HG03460 (cell line): Measurements from ENCODE around the gene DPPA4.

ENCODE experiments used
- ATAC-seq: cut with Tn5 transposase; IDR thresholded peaks from one replicate; pipeline ENCODE4 v1.9.1; 2021; ENCODE audit not compliant: unreplicated experiment

DPPA4 gene

DNA sequence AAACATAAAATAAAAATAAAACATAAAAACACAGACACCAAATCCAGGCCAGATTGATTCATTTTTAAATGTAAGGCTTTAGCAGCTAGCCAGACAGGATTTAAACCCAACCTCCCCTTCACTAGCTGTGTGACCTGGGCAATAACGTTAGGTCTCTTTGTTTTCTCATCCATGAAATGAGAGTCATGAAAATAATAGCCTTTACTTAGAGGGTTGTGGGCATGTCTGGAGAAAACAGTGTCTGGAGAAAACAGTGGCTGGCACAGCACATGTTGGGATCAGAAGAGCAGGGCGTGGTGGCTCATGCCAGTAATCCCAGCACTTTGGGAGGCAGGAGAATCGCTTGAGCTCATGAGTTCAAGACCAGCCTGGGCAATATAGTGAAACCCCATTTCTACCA is 1.9 kb upstream of the DPPA4 start:
- no peak for ATAC-seq

- ATAC-seq, result no peak
Observed at GRCh38 chr3:109338322-109338721, 976 bp upstream of the DPPA4 start.

DNA sequence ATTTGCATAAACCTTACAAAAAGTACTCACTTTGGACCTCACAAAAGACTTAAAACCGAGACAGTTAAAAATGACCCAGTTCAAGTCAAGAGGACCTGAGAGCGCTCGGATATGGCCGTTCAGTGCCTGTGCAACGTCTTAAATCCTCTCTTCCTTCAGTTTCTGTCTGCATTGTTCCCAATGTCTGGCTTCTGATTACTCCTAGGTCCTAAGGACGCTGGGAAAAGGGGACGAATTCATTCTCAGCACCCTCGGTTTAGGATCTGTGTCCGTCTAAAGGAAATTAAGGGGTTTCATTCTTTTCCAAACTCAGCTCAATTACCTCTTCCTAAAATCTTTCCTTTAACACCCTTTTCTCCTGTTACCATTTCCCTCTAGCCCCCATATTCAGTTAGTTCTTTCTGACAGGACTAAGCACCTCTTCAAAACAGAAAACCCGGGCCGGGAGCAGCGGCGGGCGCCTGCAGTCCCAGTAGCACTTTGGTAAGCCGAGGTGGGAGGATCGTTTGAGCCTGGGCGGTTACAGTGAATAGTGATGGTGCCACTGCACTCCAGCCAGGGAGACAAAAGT is 970 bp downstream of the DPPA4 start:
- ATAC-seq, result no peak

- no peak for ATAC-seq
Observed at GRCh38 chr3:109334572-109334971, 2.8 kb downstream of the DPPA4 start.

GRCh38 chr3:109331692-109332091 is 5.7 kb downstream of the DPPA4 start:
- ATAC-seq, result no peak

- ATAC-seq, result no peak
Observed at GRCh38 chr3:109330405-109330804, 6.9 kb downstream of the DPPA4 start.

GRCh38 chr3:109328202-109328601 is 9.1 kb downstream of the DPPA4 start:
- ATAC-seq, result no peak

- ATAC-seq, result no peak
Observed at GRCh38 chr3:109325657-109326056, 11.7 kb downstream of the DPPA4 start.

GRCh38 chr3:109325109-109325508 is 12.2 kb downstream of the DPPA4 start:
- ATAC-seq, result no peak

DNA sequence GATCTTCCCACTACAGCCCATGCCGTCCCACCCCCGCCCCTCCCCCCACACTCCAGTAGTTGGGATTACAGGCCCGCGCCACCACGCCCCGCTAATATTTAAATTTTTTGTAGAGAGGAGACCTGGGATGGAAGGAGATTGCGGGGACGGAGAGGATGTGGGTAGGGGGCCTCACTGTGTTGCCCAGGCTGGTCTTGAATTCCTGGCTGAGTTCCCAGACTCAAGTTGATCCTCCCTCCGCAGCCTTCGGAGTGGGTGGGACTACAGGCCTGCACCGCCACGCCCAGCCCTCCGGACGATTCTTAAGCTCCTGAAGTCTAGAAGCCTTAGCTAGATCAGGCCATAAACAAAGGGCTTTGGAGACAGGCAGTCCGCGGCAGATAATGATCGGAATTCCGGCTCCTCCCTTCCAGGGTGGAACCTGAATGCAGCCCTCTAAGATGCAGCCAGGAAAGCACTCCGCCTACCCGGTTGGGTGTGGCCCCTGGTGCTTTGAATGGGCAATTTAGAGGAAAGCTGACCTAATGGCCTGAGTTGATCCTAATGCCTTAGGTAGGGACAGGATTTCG is 21.1 kb downstream of the DPPA4 start, which contains the start of gene DPPA2:
DPPA2 (minus strand) TSS at position 356 of the 569 bp plus-strand sequence. CDS start 1,975 bp downstream, outside the sequence.
- ATAC-seq, result no peak

- ATAC-seq, result no peak
Observed at GRCh38 chr3:109313061-109313460, 24.3 kb downstream of the DPPA4 start.

DNA sequence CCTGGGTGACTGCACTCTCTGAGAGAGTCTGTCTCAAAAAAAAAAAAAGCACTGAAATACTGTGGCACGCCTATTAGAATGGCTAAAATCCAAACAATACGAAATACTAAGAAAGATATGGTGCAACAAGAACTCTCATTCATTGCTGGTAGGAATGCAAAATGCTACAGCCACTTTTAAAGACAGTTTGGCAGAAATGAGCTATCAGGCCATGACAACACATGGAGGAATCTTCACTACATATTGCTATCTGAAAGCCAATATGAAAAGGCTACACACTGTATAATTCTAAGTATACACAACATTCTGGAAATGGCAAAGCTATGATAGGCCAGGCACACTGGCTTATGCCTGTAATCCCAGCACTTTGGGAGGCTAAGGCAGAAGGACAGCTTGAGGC is 39.9 kb downstream of the DPPA4 start:
- ATAC-seq, result no peak

- no peak for ATAC-seq
Observed at GRCh38 chr3:109284071-109284470, 53.3 kb downstream of the DPPA4 start.

- no peak for ATAC-seq
Observed at GRCh38 chr3:109278546-109278945, 58.8 kb downstream of the DPPA4 start.

DNA sequence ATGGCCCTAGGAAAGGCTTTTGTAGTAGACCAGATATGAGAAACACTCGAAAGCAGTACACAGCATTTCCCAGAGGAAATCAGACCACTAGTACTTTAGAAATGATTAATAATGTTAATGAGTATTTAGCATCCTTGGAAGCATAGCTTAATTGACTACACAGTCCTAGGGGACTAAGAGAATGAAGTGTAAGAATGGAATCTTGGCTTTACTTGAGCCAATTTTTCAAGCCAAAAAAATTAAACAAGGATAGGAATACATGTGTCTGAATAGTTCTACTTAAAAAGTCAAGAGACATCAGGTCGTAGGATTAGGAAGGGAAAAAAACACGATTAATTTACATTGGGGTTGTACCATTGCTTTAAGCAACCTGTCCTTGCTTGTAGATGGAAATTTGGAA is 59.2 kb downstream of the DPPA4 start:
- no peak for ATAC-seq
